HFFc6 (cell line): ENCODE data around the gene ACTR3. TPM values are rescaled to one million over a fixed set of nuclear protein-coding genes. Genes with fewer than 3 reads are reported as not detected.

Experiments used
- DNase-seq: peaks from one replicate; pipeline ENCODE4 v3.0.0-alpha.2; 2018
- H3K27ac Mint-ChIP-seq: 2 replicates; pipeline ENCODE4 v1.8.0; 2020; ENCODE audit warnings: mild to moderate bottlenecking, mixed read lengths
- H3K27me3 Mint-ChIP-seq: 2 replicates; pipeline ENCODE4 v1.8.0; 2021; ENCODE audit warnings: mild to moderate bottlenecking, moderate library complexity, mixed read lengths; ENCODE audit not compliant: insufficient read depth
- H3K36me3 Mint-ChIP-seq: 2 replicates; pipeline ENCODE4 v1.8.0; 2021; ENCODE audit warnings: low read depth, mixed read lengths
- H3K4me1 Mint-ChIP-seq: 2 replicates; pipeline ENCODE4 v1.8.0; 2020; ENCODE audit warnings: low read depth, mixed read lengths
- H3K4me3 Mint-ChIP-seq: 2 replicates; pipeline ENCODE4 v1.8.0; 2020; ENCODE audit warnings: mild to moderate bottlenecking, moderate library complexity, mixed read lengths
- H3K9me3 Mint-ChIP-seq: 2 replicates; pipeline ENCODE4 v1.8.0; 2020; ENCODE audit warnings: mild to moderate bottlenecking, mixed read lengths
- CTCF ChIP-seq: fragments of 200-600 bp; sonication (generic); IDR thresholded peaks from 2 replicates; pipeline ENCODE4 v1.5.0; 2021; ENCODE audit warnings: antibody characterized with exemption, mild to moderate bottlenecking
- total RNA-seq, 6 experiments: library from RNA; stranded (reverse); fragmentation: NEBNext Ultra II Directional; extraction: Animal tissue kit (Norgen Biotek cat#: 25700); gene quantifications; 2 replicates in 1 of 6; 3 replicates in 5 of 6; pipeline ENCODE4 v1.2.3, GENCODE V29; 2021

The ACTR3 gene
- total RNA-seq, 6 experiments from 2014 or later: 562 to 663 (median 628) TPM

GRCh38 chr2:113979191-113980128 lies 89.6 kb downstream of the ACTR3 start:
- H3K9me3 Mint-ChIP-seq: peaks cover 16% of the 10 kb centered on the region
- H3K27ac Mint-ChIP-seq: peak overlapping the region; percentile 52
- peaks cover 72% of the 10 kb centered on the region for H3K36me3 Mint-ChIP-seq
- H3K27me3 Mint-ChIP-seq: peaks cover 18% of the 10 kb centered on the region
- H3K4me3 Mint-ChIP-seq: peak overlapping the region; percentile 42; the same call in 1 of the 2 replicates
- DNase-seq: no peak
- TF ChIP-seq CTCF: peak; percentile 92
- peaks cover 25% of the 10 kb centered on the region for H3K4me1 Mint-ChIP-seq

- H3K9me3 Mint-ChIP-seq: peaks cover 16% of the 10 kb centered on the region
- no peak for TF ChIP-seq CTCF
- peak overlapping the region; percentile 21; the same call in 1 of the 2 replicates for H3K4me3 Mint-ChIP-seq
- peaks cover 25% of the 10 kb centered on the region for H3K4me1 Mint-ChIP-seq
- peaks cover 72% of the 10 kb centered on the region for H3K36me3 Mint-ChIP-seq
- no peak for DNase-seq
- 0 out of 2 replicates have a peak overlapping the region, but pooled peaks have one; percentile 36 for H3K27ac Mint-ChIP-seq
- H3K27me3 Mint-ChIP-seq: peaks cover 19% of the 10 kb centered on the region
These were observed 91.1 kb downstream of the ACTR3 start for GRCh38 chr2:113980946-113981345.

GRCh38 chr2:113981404-113982134 lies 91.7 kb downstream of the ACTR3 start:
- H3K4me1 Mint-ChIP-seq: peaks cover 22% of the 10 kb centered on the region
- H3K4me3 Mint-ChIP-seq: no peak overlapping the region
- H3K27me3 Mint-ChIP-seq: peaks cover 19% of the 10 kb centered on the region
- H3K36me3 Mint-ChIP-seq: peaks cover 69% of the 10 kb centered on the region
- no peak for TF ChIP-seq CTCF
- no peak overlapping the region for H3K27ac Mint-ChIP-seq
- DNase-seq: no peak
- peaks cover 16% of the 10 kb centered on the region for H3K9me3 Mint-ChIP-seq

- Mint-ChIP-seq H3K9me3 (0 out of 2 replicates have a peak, but pooled peaks cover 3% of the 10 kb centered on the region), H3K27ac (no peak overlapping the region), H3K4me3 (no peak overlapping the region), H3K27me3 (peaks cover 7% of the 10 kb centered on the region), H3K36me3 (peaks cover 55% of the 10 kb centered on the region), H3K4me1 (peaks cover 8% of the 10 kb centered on the region)
- no peak for DNase-seq
- TF ChIP-seq CTCF: no peak
These were observed 95.9 kb downstream of the ACTR3 start for GRCh38 chr2:113985554-113986397.

GRCh38 chr2:113986762-113987290 lies 96.9 kb downstream of the ACTR3 start:
- no peak for DNase-seq
- Mint-ChIP-seq H3K4me1 (no peaks in the 10 kb centered on the region), H3K9me3 (no peaks in the 10 kb centered on the region), H3K27me3 (peaks cover 6% of the 10 kb centered on the region; the same call in 1 of the 2 replicates), H3K27ac (no peak overlapping the region), H3K4me3 (no peak overlapping the region), H3K36me3 (peaks cover 51% of the 10 kb centered on the region)
- TF ChIP-seq CTCF: no peak
